Left forelimb (tissue), 1 donor: ENCODE data around the gene MBTPS1.

Experiments
- DNase-seq: peaks from one replicate; pipeline ENCODE4 v3.0.0-alpha.2; 2018; ENCODE audit warnings: low spot score

MBTPS1 gene

DNA sequence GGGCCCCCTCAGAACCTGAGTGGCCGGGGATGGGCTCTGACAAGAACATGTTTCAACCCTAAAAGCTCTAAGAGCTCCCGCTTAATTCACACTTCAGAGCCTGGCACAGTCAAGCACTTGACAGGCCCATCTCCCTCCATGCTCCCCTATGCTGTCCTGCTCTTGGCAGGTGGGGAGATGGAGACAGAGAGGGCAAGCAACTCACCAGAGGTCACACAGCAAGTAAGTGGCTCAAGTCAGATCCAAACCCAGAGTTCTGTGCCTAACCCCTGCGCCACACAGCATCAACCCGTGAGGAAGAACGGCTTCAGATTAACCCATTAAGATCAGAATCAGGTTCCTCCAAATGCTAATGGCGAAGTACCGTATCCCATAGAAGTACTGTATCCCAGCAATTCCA lies 112.3 kb downstream of the MBTPS1 start:
- no peak for DNase-seq
